Heart right ventricle (tissue), 16 donors: ENCODE data around the gene ZNF471. TPM values are rescaled to one million over a fixed set of nuclear protein-coding genes. Genes with fewer than 3 reads are reported as not detected.

Experiments
- ATAC-seq, 8 donors: fragments of 200-7000 bp; cut with Tn5 transposase; one replicate each; pipeline ENCODE4 v1.9.1; 2020; ENCODE audit warnings: mild to moderate bottlenecking in 8 of 8, moderate library complexity in 8 of 8, moderate number of reproducible peaks in 1 of 8
- DNase-seq, 2 donors: peaks; one replicate each; pipeline ENCODE4 v3.0.0-alpha.2; 2020
- H3K27ac ChIP-seq, 10 donors: fragments of 200-600 bp; sonication (generic) in 2 of 10; one replicate each; pipeline versions ENCODE4 v1.5.0 to v1.8.0; 2020 to 2022; ENCODE audit warnings: mild to moderate bottlenecking in 3 of 10
- H3K27me3 ChIP-seq, 7 donors: fragments of 200-600 bp; one replicate each; pipeline ENCODE4 v1.8.0; 2021 to 2022; ENCODE audit warnings: mild to moderate bottlenecking in 2 of 7
- H3K36me3 ChIP-seq, 9 donors: fragments of 200-600 bp; sonication (generic) in 1 of 9; one replicate each; pipeline versions ENCODE4 v1.5.0 to v1.8.0; 2020 to 2022; ENCODE audit warnings: mild to moderate bottlenecking in 2 of 9
- H3K4me1 ChIP-seq, 9 donors: fragments of 200-600 bp; sonication (generic) in 1 of 9; one replicate each; pipeline versions ENCODE4 v1.5.0 to v1.8.0; 2020 to 2022; ENCODE audit warnings: mild to moderate bottlenecking in 4 of 9
- H3K4me3 ChIP-seq, 10 donors: fragments of 200-600 bp; sonication (generic) in 2 of 10; one replicate each; pipeline versions ENCODE4 v1.5.0 to v1.8.0; 2020 to 2022; ENCODE audit warnings: mild to moderate bottlenecking in 7 of 10, moderate library complexity in 2 of 10
- H3K9me3 ChIP-seq, 11 donors: fragments of 200-600 bp in 10 of 11; sonication (generic) in 2 of 11; one replicate each; pipeline versions ENCODE4 v1.5.0 to v1.8.0; 2013 to 2022; ENCODE audit warnings: mild to moderate bottlenecking in 2 of 11, control low read depth in 1 of 11, moderate library complexity in 1 of 11
- WGBS, 2 donors: extraction: QIAGEN DNeasy Blood & Tissue Kit; methylation state at CpG; one replicate each; pipeline ENCODE4 v1.1.7; 2013; ENCODE audit warnings: inconsistent platforms in 1 of 2; 5-methylcytosine and 5-hydroxymethylcytosine counted together
- intact Hi-C, 10 donors: fragments of 100-400 bp; cut with DNase I; formaldehyde crosslinking; loops; one replicate each; pipeline versions ENCODE4 v1.11.1 to v1.14.2; 2022
- polyA plus RNA-seq, 2 donors: library from polyadenylated mRNA; stranded (reverse); fragments of 200-250 nt; gene quantifications; one replicate each; pipeline ENCODE4 v1.2.3, GENCODE V29; 2013
- total RNA-seq, 10 donors: library from RNA; stranded (reverse); fragmentation: NEBNext Ultra II Directional in 3 of 10; extraction: Animal tissue kit (Norgen Biotek cat#: 25700) in 3 of 10; gene quantifications; one replicate each; pipeline versions ENCODE4 v1.2.1 to v1.2.4, GENCODE V29; 2021 to 2023
- TF ChIP-seq, protein P1 (sequence below), 9 donors: fragments of 200-600 bp; sonication (generic) in 2 of 9; IDR thresholded peaks; one replicate each; pipeline versions ENCODE4 v1.5.0 to v1.8.0; 2021 to 2022; ENCODE audit warnings: antibody characterized with exemption in 9 of 9, mild to moderate bottlenecking in 5 of 9, moderate library complexity in 1 of 9
- donor health status: Arrhythmogenic right ventricular cardiomyopathy.
- donor health status: ischemic (EF 13 %, LVEDD 7.1; RV severe dilation, severe dysfunction).
- donor health status: healthy with polysubstance abuse.
- donor health status: DM: no; HTN: yes; CAD: no.
- donor health status: DM: no; HTN: no; CAD: no.
- donor health status: ischemic (EF 25% LVEDD 6.9; RV normal size, moderate dysfunction).
- donor health status: ischemic (EF 25% LVEDD 5.7; RV mildly dilated, moderate dysfunction).
- donor health status: healthy.
- donor health status: DM: yes; HTN: yes; CAD: no.
- donor health status: Ischemic cardiomyopathy.
- donor health status: ischemic (EF 35%, LVEDD 5.7; RV mildly dilated, moderate dysfunction).
- donor health status: nonischemic (EF 11% LVEDD 7.7; RV severe dilation, severe dysfunction).
- donor health status: DM: yes; HTN: yes; CAD: no.
- donor health status: PGD.
- donor health status: ischemic (EF 29% LVEDD 5.4; RV normal size, mild dysfunction).
- donor health status: nonischemic (EF 23%, LVEDD 6.1; RV moderate dilation, normal function).

ZNF471 gene
- total and polyA plus RNA-seq, 12 donors, result 1.9 to 7.7 (median 5.5) TPM

- DNase-seq, result no peak
- intact Hi-C loops, result loop anchor here in 1 of 10 donors (10.0 kb wide), 1 partner anchor 100 kb away; the partner anchor contains the start of gene ZNF583
Measured at GRCh38 chr19:56504581-56504980, 3.1 kb upstream of the ZNF471 start.

GRCh38 chr19:56508290-56508778 is 679 bp downstream of the ZNF471 start:
- Histone ChIP-seq H3K4me1 (peaks cover 0 to 17% (median 11%) of the 10 kb centered on the region in 9 donors), H3K9me3 (peaks cover 0 to 76% (median 8%) of the 10 kb centered on the region in 11 donors), H3K27ac (peak overlapping the region in 8 of 10 donors; percentile 93 to 99 (median 98)), H3K27me3 (no peaks in the 10 kb centered on the region), H3K36me3 (peaks cover 0 to 21% (median 9%) of the 10 kb centered on the region in 9 donors), H3K4me3 (peak overlapping the region; percentile 48 to 85 (median 71))
- DNase-seq (no peak), ATAC-seq (peak in 4 of 8 donors; percentile 5 to 39 (median 18))
- TF ChIP-seq, protein P1, sequence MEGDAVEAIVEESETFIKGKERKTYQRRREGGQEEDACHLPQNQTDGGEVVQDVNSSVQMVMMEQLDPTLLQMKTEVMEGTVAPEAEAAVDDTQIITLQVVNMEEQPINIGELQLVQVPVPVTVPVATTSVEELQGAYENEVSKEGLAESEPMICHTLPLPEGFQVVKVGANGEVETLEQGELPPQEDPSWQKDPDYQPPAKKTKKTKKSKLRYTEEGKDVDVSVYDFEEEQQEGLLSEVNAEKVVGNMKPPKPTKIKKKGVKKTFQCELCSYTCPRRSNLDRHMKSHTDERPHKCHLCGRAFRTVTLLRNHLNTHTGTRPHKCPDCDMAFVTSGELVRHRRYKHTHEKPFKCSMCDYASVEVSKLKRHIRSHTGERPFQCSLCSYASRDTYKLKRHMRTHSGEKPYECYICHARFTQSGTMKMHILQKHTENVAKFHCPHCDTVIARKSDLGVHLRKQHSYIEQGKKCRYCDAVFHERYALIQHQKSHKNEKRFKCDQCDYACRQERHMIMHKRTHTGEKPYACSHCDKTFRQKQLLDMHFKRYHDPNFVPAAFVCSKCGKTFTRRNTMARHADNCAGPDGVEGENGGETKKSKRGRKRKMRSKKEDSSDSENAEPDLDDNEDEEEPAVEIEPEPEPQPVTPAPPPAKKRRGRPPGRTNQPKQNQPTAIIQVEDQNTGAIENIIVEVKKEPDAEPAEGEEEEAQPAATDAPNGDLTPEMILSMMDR (IDR thresholded peaks at IDR 0.05), result no peak
- WGBS, 2 donors, result 5 to 7% methylated on average over 17 of the region's 17 CpGs
- intact Hi-C loops, result loop anchor here in 1 of 10 donors (10.0 kb wide), 1 partner anchor 104 kb away; the partner anchor contains the start of gene ZNF583

More at GRCh38 chr19:56504581-56504980, 3.1 kb upstream of the ZNF471 start:
- 92 to 97% methylated on average over 2 of the region's 2 CpGs for WGBS, 2 donors
- H3K27me3 ChIP-seq, result no peaks in the 10 kb centered on the region
- no peak overlapping the region for H3K4me3 ChIP-seq
- ATAC-seq, result no peak
- peaks cover 0 to 17% (median 11%) of the 10 kb centered on the region in 9 donors for H3K4me1 ChIP-seq
- peaks cover 0 to 77% (median 0%) of the 10 kb centered on the region in 11 donors for H3K9me3 ChIP-seq
- H3K27ac ChIP-seq, result no peak overlapping the region
- peaks cover 0 to 15% (median 0%) of the 10 kb centered on the region in 9 donors for H3K36me3 ChIP-seq
- TF ChIP-seq, protein P1 (IDR thresholded peaks at IDR 0.05), result no peak

- Histone ChIP-seq H3K36me3 (peaks cover 0 to 76% (median 42%) of the 10 kb centered on the region in 9 donors), H3K4me1 (no peaks in the 10 kb centered on the region), H3K27ac (no peak overlapping the region), H3K4me3 (no peak overlapping the region), H3K9me3 (peaks cover 18 to 100% (median 97%) of the 10 kb centered on the region in 11 donors), H3K27me3 (no peaks in the 10 kb centered on the region)
- TF ChIP-seq, protein P1 (IDR thresholded peaks at IDR 0.05), result no peak
- 81 to 97% methylated on average over 4 of the region's 4 CpGs for WGBS, 2 donors
- ATAC-seq (no peak), DNase-seq (no peak)
- intact Hi-C loops, result loop anchor here in 1 of 10 donors (10.0 kb wide), 1 partner anchor 49 kb away; no protein-coding TSS in a partner anchor
Measured at GRCh38 chr19:56525214-56525860, 17.7 kb downstream of the ZNF471 start.

- no peak for ATAC-seq
- intact Hi-C loops, result loop anchor here in 1 of 10 donors (10.0 kb wide), 1 partner anchor 133 kb away; the partner anchor contains the start of gene ZNF583
- 88 to 92% methylated on average over 3 of the region's 3 CpGs for WGBS, 2 donors
- Histone ChIP-seq H3K27me3 (no peaks in the 10 kb centered on the region), H3K9me3 (peaks cover 0 to 87% (median 40%) of the 10 kb centered on the region in 11 donors), H3K4me1 (peaks cover 0 to 22% (median 14%) of the 10 kb centered on the region in 9 donors), H3K36me3 (peaks cover 0 to 40% (median 12%) of the 10 kb centered on the region in 9 donors), H3K4me3 (peak overlapping the region in 8 of 10 donors; percentile 69 to 93 (median 78)), H3K27ac (peak overlapping the region in 1 of 10 donors; percentile 94)
- TF ChIP-seq, protein P1 (IDR thresholded peaks at IDR 0.05), result no peak
- DNase-seq, result no peak
Measured at GRCh38 chr19:56537442-56537841, 29.8 kb downstream of the ZNF471 start.
